ENCODE results near the gene SYNJ2.
"Not testable (repeated sequence)": the region's sequence is repeated elsewhere in the genome, so short reads cannot be mapped to it uniquely, and the experiment has no call there.

SYNJ2 gene, protein sequence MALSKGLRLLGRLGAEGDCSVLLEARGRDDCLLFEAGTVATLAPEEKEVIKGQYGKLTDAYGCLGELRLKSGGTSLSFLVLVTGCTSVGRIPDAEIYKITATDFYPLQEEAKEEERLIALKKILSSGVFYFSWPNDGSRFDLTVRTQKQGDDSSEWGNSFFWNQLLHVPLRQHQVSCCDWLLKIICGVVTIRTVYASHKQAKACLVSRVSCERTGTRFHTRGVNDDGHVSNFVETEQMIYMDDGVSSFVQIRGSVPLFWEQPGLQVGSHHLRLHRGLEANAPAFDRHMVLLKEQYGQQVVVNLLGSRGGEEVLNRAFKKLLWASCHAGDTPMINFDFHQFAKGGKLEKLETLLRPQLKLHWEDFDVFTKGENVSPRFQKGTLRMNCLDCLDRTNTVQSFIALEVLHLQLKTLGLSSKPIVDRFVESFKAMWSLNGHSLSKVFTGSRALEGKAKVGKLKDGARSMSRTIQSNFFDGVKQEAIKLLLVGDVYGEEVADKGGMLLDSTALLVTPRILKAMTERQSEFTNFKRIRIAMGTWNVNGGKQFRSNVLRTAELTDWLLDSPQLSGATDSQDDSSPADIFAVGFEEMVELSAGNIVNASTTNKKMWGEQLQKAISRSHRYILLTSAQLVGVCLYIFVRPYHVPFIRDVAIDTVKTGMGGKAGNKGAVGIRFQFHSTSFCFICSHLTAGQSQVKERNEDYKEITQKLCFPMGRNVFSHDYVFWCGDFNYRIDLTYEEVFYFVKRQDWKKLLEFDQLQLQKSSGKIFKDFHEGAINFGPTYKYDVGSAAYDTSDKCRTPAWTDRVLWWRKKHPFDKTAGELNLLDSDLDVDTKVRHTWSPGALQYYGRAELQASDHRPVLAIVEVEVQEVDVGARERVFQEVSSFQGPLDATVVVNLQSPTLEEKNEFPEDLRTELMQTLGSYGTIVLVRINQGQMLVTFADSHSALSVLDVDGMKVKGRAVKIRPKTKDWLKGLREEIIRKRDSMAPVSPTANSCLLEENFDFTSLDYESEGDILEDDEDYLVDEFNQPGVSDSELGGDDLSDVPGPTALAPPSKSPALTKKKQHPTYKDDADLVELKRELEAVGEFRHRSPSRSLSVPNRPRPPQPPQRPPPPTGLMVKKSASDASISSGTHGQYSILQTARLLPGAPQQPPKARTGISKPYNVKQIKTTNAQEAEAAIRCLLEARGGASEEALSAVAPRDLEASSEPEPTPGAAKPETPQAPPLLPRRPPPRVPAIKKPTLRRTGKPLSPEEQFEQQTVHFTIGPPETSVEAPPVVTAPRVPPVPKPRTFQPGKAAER (N-terminal part only)

GRCh38 chr6:157981395-157982101 is at the start of gene SYNJ2:
SYNJ2 (plus strand) TSS chr6:157981863; CDS start chr6:157981962, 99 bp downstream.
- no peak for TF ChIP-seq ZNF274 (IDR thresholded peaks at IDR 0.05; ENCODE audit: low read depth, low read length)
- peak within 1 kb of the TSS; percentile 75 for H3K4me3 ChIP-seq (ENCODE audit: low read length)

- H3K4me3 ChIP-seq (ENCODE audit: low read length), result no peak overlapping the region
- TF ChIP-seq ZNF274 (IDR thresholded peaks at IDR 0.05; ENCODE audit: low read depth, low read length), result no peak
These were observed 45.9 kb upstream of the SYNJ2 start for GRCh38 chr6:157935786-157936185.

DNA sequence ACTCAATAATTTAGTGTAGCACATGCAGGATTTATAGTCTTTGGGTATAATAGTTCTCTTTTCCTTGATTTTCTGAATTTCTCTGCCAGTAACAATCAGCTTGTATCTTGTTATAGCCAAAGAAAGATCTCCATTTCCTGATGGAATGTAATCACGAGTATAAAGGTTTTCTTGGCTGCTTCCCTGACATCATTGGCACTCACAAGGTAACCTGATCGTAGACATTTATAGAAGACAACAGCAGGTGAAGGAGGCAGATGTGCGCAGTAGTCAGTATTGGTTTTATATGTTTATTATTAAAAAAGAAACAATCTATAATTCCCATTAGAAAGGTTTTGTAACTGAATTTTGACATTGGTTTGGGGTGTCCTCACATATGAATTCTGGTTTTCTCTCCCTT is 44.3 kb upstream of the SYNJ2 start:
- no peak overlapping the region for H3K4me3 ChIP-seq (ENCODE audit: low read length)
- TF ChIP-seq ZNF274 (IDR thresholded peaks at IDR 0.05; ENCODE audit: low read depth, low read length), result no peak

DNA sequence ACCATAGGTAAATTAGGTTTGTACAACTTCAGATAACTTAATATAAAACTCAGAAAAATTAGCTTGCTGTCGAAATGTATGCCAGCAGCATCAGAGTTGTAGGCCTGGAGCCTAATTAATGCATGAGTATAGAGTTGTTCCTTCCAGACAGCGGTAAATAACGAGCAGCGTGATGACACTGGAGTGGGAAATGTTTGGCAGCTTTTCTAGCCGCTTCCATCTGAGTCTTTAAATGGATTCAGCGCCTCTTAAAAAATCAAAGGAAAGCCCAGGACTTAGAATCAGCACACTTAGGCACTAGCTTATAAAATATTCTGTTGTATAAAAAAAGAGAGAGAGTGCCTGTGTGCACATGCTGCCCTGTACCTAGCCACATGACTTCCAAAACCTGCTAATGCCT is 43.7 kb upstream of the SYNJ2 start:
- TF ChIP-seq ZNF274 (IDR thresholded peaks at IDR 0.05; ENCODE audit: low read depth, low read length), result no peak
- H3K4me3 ChIP-seq (ENCODE audit: low read length), result no peak overlapping the region

- H3K4me3 ChIP-seq (ENCODE audit: low read length), result not testable (repeated sequence)
These were observed 41.2 kb upstream of the SYNJ2 start for GRCh38 chr6:157940375-157941036.

DNA sequence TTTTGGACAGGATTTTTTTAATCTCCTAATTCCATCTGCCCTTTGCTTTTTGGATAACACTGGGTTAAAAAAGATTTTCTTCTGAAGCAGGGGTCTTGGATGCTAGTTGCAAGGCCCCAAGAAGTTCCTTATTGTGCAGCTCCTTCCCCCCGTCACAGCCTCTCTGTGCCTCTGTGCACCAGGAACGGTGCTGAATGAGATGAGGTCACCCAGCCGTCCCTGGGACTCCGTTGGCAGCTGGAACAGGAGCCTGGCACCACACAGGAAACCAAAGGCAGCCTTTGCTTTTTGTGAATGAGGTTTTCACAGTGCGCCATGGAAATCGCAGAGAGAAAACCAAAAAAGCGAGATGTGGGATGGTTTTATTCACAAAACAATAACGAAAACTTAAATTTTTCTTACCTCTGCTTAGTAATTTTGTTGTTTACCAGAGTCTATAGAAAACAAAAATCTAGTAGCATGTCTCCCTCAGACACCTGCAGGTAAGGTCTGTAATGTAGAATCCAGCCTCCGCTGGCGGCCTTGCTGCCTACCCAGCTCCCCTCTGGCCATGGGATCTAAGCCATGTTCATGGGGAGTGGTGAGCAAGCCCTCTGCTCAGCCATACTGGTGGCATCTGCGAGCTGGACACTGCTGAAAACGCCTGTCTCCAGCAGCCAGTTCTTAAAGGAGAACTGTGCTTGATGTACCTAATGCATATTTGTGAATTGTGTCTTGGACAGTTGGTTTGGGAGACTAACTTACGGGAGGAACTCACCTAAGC is 40.4 kb upstream of the SYNJ2 start:
- H3K4me3 ChIP-seq (ENCODE audit: low read length), result no peak overlapping the region
- TF ChIP-seq ZNF274 (IDR thresholded peaks at IDR 0.05; ENCODE audit: low read depth, low read length), result no peak

GRCh38 chr6:157942351-157942750 is 39.3 kb upstream of the SYNJ2 start:
- no peak overlapping the region for H3K4me3 ChIP-seq (ENCODE audit: low read length)
- TF ChIP-seq ZNF274 (IDR thresholded peaks at IDR 0.05; ENCODE audit: low read depth, low read length), result no peak

DNA sequence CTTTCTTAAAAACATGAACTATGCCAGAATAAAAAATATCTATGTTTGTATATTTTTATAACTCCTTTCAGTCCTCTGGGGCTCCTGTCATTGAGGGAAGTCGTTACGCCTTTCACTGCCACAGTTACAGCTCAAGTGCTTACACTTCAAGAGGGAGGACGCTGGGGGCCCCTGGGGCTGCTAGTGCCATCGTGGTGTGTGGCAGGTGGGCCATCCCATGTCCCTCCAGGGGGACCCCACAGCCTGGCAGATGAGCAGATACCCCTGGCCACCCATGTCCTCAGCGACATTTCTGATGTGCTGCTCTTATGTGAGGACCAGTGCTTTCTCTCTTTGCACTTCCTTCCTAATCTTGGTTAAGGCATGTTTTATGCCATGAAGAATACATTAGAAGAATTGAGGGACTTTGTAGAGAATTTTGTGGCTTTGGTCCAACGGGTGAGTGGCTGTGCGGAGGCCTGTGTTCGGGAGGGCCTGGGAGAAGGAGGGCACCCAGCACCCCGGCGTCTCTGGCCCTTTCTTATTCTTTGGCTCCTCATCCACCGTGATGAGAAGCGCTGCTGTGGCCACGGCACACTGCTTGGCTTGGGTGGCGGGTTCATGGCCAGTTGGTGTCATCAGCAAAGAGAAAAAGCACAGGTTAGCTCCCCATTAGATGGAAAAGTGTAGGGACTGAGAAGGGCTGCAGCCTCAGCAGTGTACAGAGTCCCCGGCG is 38.3 kb upstream of the SYNJ2 start:
- no peak for TF ChIP-seq ZNF274 (IDR thresholded peaks at IDR 0.05; ENCODE audit: low read depth, low read length)
- H3K4me3 ChIP-seq (ENCODE audit: low read length), result no peak overlapping the region

DNA sequence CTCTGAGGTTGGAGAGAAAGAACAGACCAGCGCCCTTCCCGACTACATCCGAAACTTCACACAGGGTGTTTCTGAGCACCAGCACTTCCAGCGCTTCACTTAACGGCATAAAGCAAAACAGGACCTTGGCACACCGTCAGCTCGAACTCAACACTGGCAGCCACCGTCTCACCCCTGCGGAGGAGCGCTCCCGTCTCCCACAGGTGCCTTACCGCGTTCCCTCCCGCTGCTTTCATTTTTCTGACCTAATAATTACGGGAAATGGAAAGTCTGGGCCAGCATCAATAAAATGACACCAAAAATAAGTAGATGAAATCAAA is 37.7 kb upstream of the SYNJ2 start:
- H3K4me3 ChIP-seq (ENCODE audit: low read length), result no peak overlapping the region
- TF ChIP-seq ZNF274 (IDR thresholded peaks at IDR 0.05; ENCODE audit: low read depth, low read length), result no peak

- H3K4me3 ChIP-seq (ENCODE audit: low read length), result no peak overlapping the region
- no peak for TF ChIP-seq ZNF274 (IDR thresholded peaks at IDR 0.05; ENCODE audit: low read depth, low read length)
These were observed 36.4 kb upstream of the SYNJ2 start for GRCh38 chr6:157944983-157945931.

- TF ChIP-seq ZNF274 (IDR thresholded peaks at IDR 0.05; ENCODE audit: low read depth, low read length), result no peak
These were observed 35.5 kb upstream of the SYNJ2 start for GRCh38 chr6:157946053-157946617.

More at GRCh38 chr6:157946053-157946617, 35.5 kb upstream of the SYNJ2 start:
- H3K4me3 ChIP-seq (ENCODE audit: low read length), result no peak overlapping the region
